GM23248 (cell line): ENCODE data around the gene TMEM171. TPM values are rescaled to one million over a fixed set of nuclear protein-coding genes. Genes with fewer than 3 reads are reported as not detected.

Experiments
- DNase-seq: peaks from one replicate; pipeline ENCODE4 v3.0.0-alpha.2; 2015
- H2AFZ ChIP-seq: fragments of 200-600 bp; sonication (generic); 2 replicates; pipeline ENCODE4 v1.6.1; 2016; ENCODE audit warnings: antibody characterized with exemption
- H3F3A ChIP-seq: fragments of 200-600 bp; sonication (generic); 2 replicates; pipeline ENCODE4 v1.6.1; 2016; ENCODE audit warnings: mild to moderate bottlenecking, antibody characterized with exemption, mixed run types; ENCODE audit not compliant: insufficient read depth
- H3K27ac ChIP-seq: fragments of 200-600 bp; sonication (generic); 2 replicates; pipeline ENCODE4 v1.5.1; 2016; ENCODE audit warnings: mild to moderate bottlenecking
- H3K27me3 ChIP-seq: fragments of 200-600 bp; sonication (generic); replicated peaks from 2 replicates; pipeline ENCODE4 v1.6.1; 2016; ENCODE audit warnings: mild to moderate bottlenecking; ENCODE audit not compliant: insufficient read depth
- H3K36me3 ChIP-seq: fragments of 200-600 bp; sonication (generic); 2 replicates; pipeline ENCODE4 v1.6.1; 2016; ENCODE audit warnings: low read depth, mild to moderate bottlenecking
- H3K4me1 ChIP-seq: fragments of 200-600 bp; sonication (generic); 2 replicates; pipeline ENCODE4 v1.6.1; 2016; ENCODE audit warnings: mild to moderate bottlenecking; ENCODE audit not compliant: insufficient read depth
- H3K4me2 ChIP-seq: fragments of 200-600 bp; sonication (generic); one replicate; pipeline ENCODE4 v1.6.1; 2016; ENCODE audit warnings: mild to moderate bottlenecking; ENCODE audit not compliant: unreplicated experiment
- H3K4me3 ChIP-seq: fragments of 200-600 bp; sonication (generic); 2 replicates; pipeline ENCODE4 v1.5.1; 2016; ENCODE audit warnings: mild to moderate bottlenecking
- H3K79me2 ChIP-seq: fragments of 200-600 bp; sonication (generic); 2 replicates; pipeline ENCODE4 v1.6.1; 2016; ENCODE audit warnings: mild to moderate bottlenecking; ENCODE audit not compliant: insufficient read depth
- H3K9ac ChIP-seq: fragments of 200-600 bp; sonication (generic); 2 replicates; pipeline ENCODE4 v1.6.1; 2016; ENCODE audit warnings: mild to moderate bottlenecking
- H3K9me2 ChIP-seq: fragments of 200-600 bp; sonication (generic); 2 replicates; pipeline ENCODE4 v1.6.1; 2016; ENCODE audit warnings: mixed run types, mild to moderate bottlenecking, moderate library complexity; ENCODE audit not compliant: insufficient read depth
- H3K9me3 ChIP-seq: fragments of 200-600 bp; sonication (generic); one replicate; pipeline ENCODE4 v1.6.1; 2017; ENCODE audit warnings: low read depth
- H4K20me1 ChIP-seq: fragments of 200-600 bp; sonication (generic); 2 replicates; pipeline ENCODE4 v1.6.0; 2016; ENCODE audit not compliant: insufficient read depth
- EZH2 ChIP-seq: fragments of 200-600 bp; sonication (generic); IDR thresholded peaks from 2 replicates; pipeline ENCODE4 v1.6.1; 2018; ENCODE audit warnings: antibody characterized with exemption, mild to moderate bottlenecking; ENCODE audit not compliant: insufficient read depth, poor library complexity, severe bottlenecking
- EZH2phosphoT487 ChIP-seq: fragments of 200-600 bp; sonication (generic); IDR thresholded peaks from 2 replicates; pipeline ENCODE4 v1.6.1; 2018; ENCODE audit warnings: antibody characterized with exemption, moderate library complexity, mild to moderate bottlenecking, low read depth; ENCODE audit not compliant: insufficient read depth
- whole genome bisulfite sequencing, 2 experiments: methylation state at CpG; one replicate each; pipeline ENCODE4 v1.1.6; 2015 to 2017; ENCODE audit warnings: low lambda C conversion rate in 2 of 2, low coverage in 1 of 2; ENCODE audit errors: missing lambda C conversion rate in 2 of 2; 5-methylcytosine and 5-hydroxymethylcytosine counted together
- in situ Hi-C: fragments of 300-500 bp; cut with MboI; formaldehyde crosslinking; loops from 2 replicates; pipeline ENCODE4 v1.15.0; 2020
- polyA plus RNA-seq: library from polyadenylated mRNA; unstranded; fragments of >200 nt; fragmentation: Nextera tagmentation; extraction: Ambion mirVana; gene quantifications from 2 replicates; pipeline ENCODE4 v1.2.1, GENCODE V29; 2016
- total RNA-seq: library from RNA; depleted of rRNA; stranded (reverse); fragments of >200 nt; shearing (Covaris generic); gene quantifications from 2 replicates; pipeline ENCODE4 v1.2.3, GENCODE V29; 2014

TMEM171 gene
- total and polyA plus RNA-seq, 2 experiments from 2014 or later: 6.7 to 11.0 TPM

- Histone ChIP-seq H3F3A (no peaks in the 10 kb centered on the region), H3K9ac (no peak overlapping the region), H3K4me1 (no peaks in the 10 kb centered on the region), H3K36me3 (no peaks in the 10 kb centered on the region), H3K9me2 (no peaks in the 10 kb centered on the region), H3K4me3 (no peak overlapping the region), H3K4me2 (no peak overlapping the region), H3K79me2 (no peaks in the 10 kb centered on the region), H4K20me1 (no peaks in the 10 kb centered on the region), H3K27me3 (no peaks in the 10 kb centered on the region), H2AFZ (no peak overlapping the region), H3K27ac (no peak overlapping the region), H3K9me3 (no peaks in the 10 kb centered on the region)
- TF ChIP-seq EZH2phosphoT487: no peak
- no peak for TF ChIP-seq EZH2
- DNase-seq: no peak
- WGBS, 2 experiments: 73 to 77% methylated on average over 7 of the region's 7 CpGs
- in situ Hi-C loops: no loop called here
These were observed 30.5 kb downstream of the TMEM171 start for GRCh38 chr5:73150876-73151275.

DNA sequence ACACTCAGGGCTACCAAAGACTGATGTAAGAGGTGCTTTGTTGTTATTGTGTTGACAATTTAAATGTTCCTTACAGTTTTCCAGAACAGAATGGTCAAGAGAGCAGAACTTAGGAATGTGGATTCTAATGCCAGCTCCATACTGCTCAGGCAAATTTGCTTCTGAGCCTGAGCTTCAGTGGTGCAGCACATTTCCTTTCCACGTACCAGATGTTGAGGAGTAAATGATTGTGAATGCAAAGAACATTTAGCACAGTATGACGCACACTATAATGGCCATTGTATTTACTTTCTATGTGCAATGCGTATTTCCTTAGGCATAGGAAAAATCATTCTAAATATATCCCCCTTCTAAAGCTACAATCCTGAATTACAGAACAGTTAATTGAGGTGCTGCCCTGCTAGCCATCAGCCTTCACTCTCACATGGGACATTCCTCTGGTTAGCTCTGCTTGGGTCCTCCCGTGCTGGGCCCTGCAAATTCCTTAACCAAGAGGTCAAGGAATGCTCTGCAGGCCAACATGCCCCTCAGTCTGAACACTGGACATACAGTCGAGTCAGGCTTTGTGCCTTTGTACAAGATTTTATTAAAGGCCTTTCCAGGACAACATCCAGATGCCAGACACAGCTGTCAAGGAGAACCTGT lies 31.5 kb downstream of the TMEM171 start:
- no peaks in the 10 kb centered on the region for H3K36me3 ChIP-seq
- no peak for DNase-seq
- TF ChIP-seq EZH2: no peak
- no peak for TF ChIP-seq EZH2phosphoT487
- H3K4me3 ChIP-seq: no peak overlapping the region
- in situ Hi-C loops: no loop called here
- no peak overlapping the region for H3K4me2 ChIP-seq
- H3K27me3 ChIP-seq: no peaks in the 10 kb centered on the region
- H2AFZ ChIP-seq: no peak overlapping the region
- H4K20me1 ChIP-seq: no peaks in the 10 kb centered on the region
- H3F3A ChIP-seq: no peaks in the 10 kb centered on the region
- H3K27ac ChIP-seq: no peak overlapping the region
- H3K4me1 ChIP-seq: no peaks in the 10 kb centered on the region
- no peak overlapping the region for H3K9ac ChIP-seq
- H3K9me3 ChIP-seq: no peaks in the 10 kb centered on the region
- H3K9me2 ChIP-seq: no peaks in the 10 kb centered on the region
- WGBS, 2 experiments: 61 to 64% methylated on average over 5 of the region's 5 CpGs
- no peaks in the 10 kb centered on the region for H3K79me2 ChIP-seq

DNA sequence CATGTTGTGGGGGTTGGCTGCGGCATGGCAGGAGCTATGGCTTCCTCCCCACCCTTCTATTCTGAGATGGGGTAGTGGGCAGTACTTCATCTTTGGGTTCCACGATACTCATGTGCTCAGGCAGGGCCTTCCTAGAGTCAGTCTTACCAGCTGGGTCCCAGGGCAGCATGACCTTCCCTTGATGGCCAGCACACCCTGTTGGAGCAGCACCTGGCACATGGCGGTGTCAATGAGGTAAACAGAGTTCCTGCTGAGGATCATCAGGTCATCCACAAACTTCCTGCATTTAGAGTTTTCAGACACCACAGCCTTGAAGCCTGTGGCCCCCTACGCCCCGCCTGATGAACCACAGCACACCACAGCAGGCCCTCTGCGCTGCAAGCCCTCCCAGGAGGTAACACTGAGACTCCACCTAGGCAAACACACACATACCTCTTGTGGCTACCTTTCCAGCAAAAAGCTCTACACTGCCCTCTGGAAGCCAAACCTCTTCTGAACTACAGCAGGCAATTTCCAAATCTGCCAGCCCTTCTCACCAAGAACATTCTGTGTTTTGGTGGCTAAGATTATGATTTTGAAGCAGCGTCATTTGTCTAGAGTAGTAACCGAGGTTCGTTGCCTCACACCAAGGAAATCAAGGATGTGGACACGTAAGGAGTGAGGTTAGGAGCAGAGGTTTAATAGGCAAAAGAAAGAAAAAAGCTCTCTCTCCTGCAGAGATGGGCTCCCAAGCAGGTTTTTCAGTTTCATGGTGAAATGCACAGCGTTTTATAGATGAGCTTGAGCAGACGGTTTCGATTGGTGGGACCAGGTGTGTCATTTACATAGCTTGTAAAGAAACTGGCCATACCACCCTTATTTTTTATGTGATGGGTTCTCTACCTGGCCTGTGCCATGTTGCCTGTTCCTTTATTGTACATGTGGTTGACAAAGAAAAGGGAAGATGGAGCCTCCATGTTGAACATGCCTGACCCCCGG lies 32.3 kb downstream of the TMEM171 start:
- DNase-seq: no peak
- Histone ChIP-seq H3K27ac (no peak overlapping the region), H3K36me3 (no peaks in the 10 kb centered on the region), H3K9ac (no peak overlapping the region), H3K9me3 (no peaks in the 10 kb centered on the region), H3F3A (no peaks in the 10 kb centered on the region), H3K4me1 (no peaks in the 10 kb centered on the region), H3K4me3 (no peak overlapping the region), H2AFZ (no peak overlapping the region), H3K79me2 (no peaks in the 10 kb centered on the region), H3K4me2 (no peak overlapping the region), H3K27me3 (no peaks in the 10 kb centered on the region), H4K20me1 (no peaks in the 10 kb centered on the region), H3K9me2 (no peaks in the 10 kb centered on the region)
- 73 to 74% methylated on average over 14 of the region's 14 CpGs for WGBS, 2 experiments
- in situ Hi-C loops: no loop called here
- TF ChIP-seq EZH2phosphoT487 (no peak), EZH2 (no peak)

GRCh38 chr5:73153513-73153912 lies 33.1 kb downstream of the TMEM171 start:
- H2AFZ ChIP-seq: no peak overlapping the region
- no peaks in the 10 kb centered on the region for H3F3A ChIP-seq
- no peak for TF ChIP-seq EZH2
- H3K9ac ChIP-seq: no peak overlapping the region
- in situ Hi-C loops: no loop called here
- no peak overlapping the region for H3K27ac ChIP-seq
- H3K9me3 ChIP-seq: no peaks in the 10 kb centered on the region
- no peak overlapping the region for H3K4me3 ChIP-seq
- no peak overlapping the region for H3K4me2 ChIP-seq
- no peak for DNase-seq
- H3K9me2 ChIP-seq: no peaks in the 10 kb centered on the region
- no peaks in the 10 kb centered on the region for H3K36me3 ChIP-seq
- H3K27me3 ChIP-seq: no peaks in the 10 kb centered on the region
- no peaks in the 10 kb centered on the region for H3K4me1 ChIP-seq
- WGBS, 2 experiments: 58 to 61% methylated on average over 7 of the region's 7 CpGs
- H4K20me1 ChIP-seq: no peaks in the 10 kb centered on the region
- no peaks in the 10 kb centered on the region for H3K79me2 ChIP-seq
